Ecto neural progenitor cell (in vitro differentiated cells): ENCODE measurements around the gene SDK1.

ENCODE experiments used
- DNase-seq: peaks from one replicate; pipeline ENCODE4 v3.0.0-alpha.2; 2018; ENCODE audit warnings: low spot score

The SDK1 gene

DNA sequence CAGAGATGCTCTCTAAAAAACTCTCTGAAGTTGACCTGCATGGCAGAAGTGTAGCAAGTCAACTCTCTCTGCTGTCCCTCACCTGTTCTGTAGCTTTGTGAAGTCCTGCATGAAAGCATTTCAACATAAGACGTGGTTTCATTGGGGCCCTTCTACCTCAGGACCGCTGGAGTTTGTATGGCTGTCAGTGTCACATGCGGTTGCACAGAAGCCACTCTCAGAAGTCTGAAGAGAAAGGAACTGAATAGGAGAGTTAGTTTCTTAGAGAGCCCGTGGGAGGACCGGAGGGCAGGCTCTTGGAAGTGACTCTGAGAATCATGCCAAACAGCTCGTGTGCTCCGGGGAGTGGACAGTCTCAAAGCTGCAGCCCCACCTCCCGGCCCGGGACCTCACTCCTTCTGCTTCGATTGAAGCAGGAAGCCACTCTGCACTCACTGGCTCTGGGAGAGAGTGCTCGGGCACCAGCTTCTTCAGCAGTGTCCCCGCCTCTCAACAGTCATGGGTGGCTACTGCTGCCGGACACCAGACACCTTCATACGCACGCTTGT is 486.7 kb downstream of the SDK1 start:
- DNase-seq: no peak

DNA sequence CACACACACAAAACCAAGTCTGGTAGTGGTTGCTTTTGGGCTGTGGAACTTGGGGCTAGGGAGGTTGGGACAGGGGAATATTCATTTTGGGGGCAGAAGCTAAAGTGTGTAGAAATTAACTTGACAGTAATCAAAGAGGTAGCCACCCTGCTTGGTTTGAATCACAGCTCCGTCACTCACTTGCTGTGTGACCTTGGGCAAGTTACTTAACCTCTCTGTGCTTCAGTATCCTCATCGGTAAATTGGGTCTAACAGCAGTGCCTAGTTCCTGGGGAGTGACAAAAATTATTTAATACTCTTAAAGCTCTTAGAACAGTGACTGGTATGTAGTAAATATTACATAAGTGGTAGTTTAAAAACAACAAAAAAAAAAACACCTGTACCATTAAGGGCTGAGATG is 489.8 kb downstream of the SDK1 start:
- no peak for DNase-seq

GRCh38 chr7:3791327-3791726 is 490.3 kb downstream of the SDK1 start:
- no peak for DNase-seq

GRCh38 chr7:3795141-3795540 is 494.1 kb downstream of the SDK1 start:
- DNase-seq: no peak

DNA sequence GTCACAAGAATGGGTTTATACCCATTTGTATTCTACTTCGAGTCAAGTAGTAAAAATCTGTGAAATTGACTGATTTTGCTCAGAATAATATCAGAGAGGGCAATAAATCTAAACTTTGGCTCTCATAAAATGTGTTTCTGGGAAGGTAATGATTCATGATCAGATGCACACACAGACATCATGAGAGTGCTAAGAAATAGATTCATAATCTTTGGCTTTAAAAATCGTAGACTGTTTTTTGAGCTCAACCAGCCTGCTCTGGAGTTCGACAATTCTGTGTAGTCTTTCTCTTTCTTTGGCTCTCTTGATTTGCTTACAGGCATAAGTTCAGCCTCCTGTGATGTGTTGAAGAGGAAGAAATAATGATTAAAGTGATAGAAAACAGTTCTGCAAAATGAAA is 494.7 kb downstream of the SDK1 start:
- DNase-seq: no peak

DNA sequence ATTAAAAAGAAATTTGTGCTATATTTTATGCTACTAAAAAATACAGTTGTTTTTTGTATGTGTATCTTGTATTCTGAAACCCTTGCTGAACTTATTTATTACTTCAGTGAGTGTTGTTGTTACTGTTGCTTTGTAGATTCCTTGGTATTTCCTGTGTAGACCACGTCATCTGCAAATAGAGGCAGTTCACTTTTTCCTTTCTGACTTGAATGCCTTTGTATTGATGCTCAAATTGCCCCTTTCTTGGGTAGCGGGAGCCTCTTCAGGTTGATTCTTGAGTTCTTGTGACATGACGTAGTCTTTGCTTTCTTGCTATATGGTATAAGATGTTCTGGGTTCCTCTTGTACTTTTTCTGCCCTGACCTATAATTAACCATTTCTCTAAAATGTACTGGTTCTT is 504.1 kb downstream of the SDK1 start:
- no peak for DNase-seq

- DNase-seq: no peak
These were observed 505.5 kb downstream of the SDK1 start for GRCh38 chr7:3806516-3806915.

GRCh38 chr7:3807824-3808223 is 506.8 kb downstream of the SDK1 start:
- DNase-seq: no peak

GRCh38 chr7:3821488-3821887 is 520.4 kb downstream of the SDK1 start:
- no peak for DNase-seq

- DNase-seq: no peak
These were observed 524.4 kb downstream of the SDK1 start for GRCh38 chr7:3825491-3825890.

- no peak for DNase-seq
These were observed 531.1 kb downstream of the SDK1 start for GRCh38 chr7:3832199-3832598.

- DNase-seq: no peak
These were observed 534.1 kb downstream of the SDK1 start for GRCh38 chr7:3835109-3835508.

DNA sequence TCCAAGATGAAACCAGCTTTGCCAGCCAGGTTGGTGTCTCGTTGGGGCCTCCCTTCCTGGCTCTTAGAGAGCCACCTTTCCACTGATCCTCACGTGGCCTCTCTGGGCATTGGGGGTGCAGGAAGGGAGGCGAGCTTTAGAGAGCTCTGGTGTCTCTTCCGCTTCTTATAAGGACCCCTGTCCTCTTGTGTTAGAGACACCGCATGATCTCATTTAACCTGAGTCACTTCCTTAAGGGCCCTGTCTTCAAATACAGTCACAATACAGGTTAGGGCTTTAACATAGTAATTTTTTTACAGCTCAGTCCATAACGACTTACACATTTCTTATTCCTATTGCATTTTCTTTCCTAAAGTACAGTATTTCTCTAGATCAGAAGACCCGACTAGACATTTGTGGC is 535.8 kb downstream of the SDK1 start:
- no peak for DNase-seq

GRCh38 chr7:3844540-3845151 is 543.6 kb downstream of the SDK1 start:
- DNase-seq: no peak

GRCh38 chr7:3846738-3847137 is 545.7 kb downstream of the SDK1 start:
- DNase-seq: no peak

- DNase-seq: no peak
These were observed 546.3 kb downstream of the SDK1 start for GRCh38 chr7:3847336-3847735.

DNA sequence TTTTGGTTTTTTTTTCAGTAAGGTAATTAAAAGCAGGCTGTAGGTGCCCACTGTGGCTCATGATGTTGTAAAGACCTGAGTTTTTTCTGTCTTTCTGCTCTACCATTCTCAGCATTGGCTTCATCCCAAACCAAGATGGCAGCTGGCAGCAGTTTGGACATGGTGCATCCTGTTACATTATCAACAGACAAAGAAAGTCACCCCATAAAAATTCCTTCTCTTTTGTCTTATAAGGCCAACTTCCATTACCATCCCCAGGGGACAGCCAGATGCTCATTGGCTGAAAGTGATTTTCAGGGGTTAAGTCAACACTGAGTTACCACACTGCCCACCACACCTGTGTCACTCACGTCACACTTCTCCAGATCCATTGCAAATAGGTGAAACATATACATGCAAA is 558.4 kb downstream of the SDK1 start:
- no peak for DNase-seq

- no peak for DNase-seq
These were observed 559.9 kb downstream of the SDK1 start for GRCh38 chr7:3860932-3861331.

DNA sequence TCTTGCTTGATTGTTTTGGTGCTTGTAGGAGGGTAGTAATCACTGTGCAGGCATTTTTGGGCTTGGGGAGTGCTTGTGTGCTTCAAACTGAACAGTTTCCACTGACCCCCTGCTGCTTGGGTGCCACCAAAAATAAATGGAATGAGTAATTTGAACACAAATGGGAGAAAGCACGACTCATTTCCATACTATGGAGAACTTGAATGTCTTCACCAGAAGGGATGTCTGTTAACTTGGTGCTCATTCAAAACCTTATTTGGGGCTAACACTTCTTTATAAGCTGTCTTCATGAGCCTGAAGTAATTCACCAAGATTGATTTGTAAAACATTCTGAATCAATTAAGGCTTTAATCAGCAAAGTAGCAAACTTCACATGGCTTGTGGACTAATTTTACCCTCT is 560.3 kb downstream of the SDK1 start:
- no peak for DNase-seq

- no peak for DNase-seq
These were observed 560.9 kb downstream of the SDK1 start for GRCh38 chr7:3861941-3862340.

DNA sequence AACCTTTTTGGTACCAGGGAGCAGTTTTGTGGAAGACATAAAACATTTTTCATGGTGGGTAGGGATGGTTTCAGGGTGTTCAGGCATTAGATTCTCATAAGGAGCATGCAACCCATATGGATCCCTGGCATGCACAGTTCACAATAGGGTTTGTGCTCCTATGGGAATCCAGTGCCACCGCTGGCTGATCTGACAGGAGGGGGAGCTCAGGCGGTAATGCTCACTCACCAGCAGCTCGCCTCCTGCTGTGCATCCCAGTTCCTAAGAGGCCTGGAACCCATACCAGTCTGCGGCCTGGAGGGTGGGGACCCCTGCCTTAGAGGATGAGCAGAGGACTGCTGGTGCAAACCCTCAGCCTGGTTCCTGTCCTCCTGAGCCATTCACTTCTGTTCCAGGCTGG is 561.7 kb downstream of the SDK1 start:
- DNase-seq: no peak

- DNase-seq: no peak
These were observed 565.2 kb downstream of the SDK1 start for GRCh38 chr7:3866277-3866676.

DNA sequence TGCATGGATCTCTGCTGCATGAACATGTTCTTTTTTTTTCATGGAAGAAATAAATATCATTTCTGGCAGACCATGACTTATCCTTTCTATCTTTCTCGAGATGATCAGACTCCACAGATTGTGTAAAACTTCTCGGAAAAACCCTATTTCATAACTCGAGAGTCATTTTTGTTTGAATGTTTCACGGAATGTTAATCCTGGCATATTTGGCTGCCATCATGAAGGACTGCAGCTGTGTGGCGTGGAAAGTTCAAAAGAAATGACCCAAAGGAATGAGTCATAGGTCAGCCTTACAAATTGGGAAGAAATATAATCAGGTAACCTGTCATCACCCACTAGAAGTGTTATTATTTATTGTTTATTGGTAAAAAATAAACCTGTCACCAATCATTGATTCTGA is 566.8 kb downstream of the SDK1 start:
- no peak for DNase-seq

- DNase-seq: no peak
These were observed 578.5 kb downstream of the SDK1 start for GRCh38 chr7:3879355-3880075.
